Keratinocyte (primary cell): Measurements from ENCODE around the gene LEFTY2. TPM values are rescaled to one million over a fixed set of nuclear protein-coding genes. Genes with fewer than 3 reads are reported as not detected.

Experiments used
- DNase-seq: peaks from one replicate; pipeline ENCODE4 v3.0.0-alpha.2; 2011; ENCODE audit warnings: low read depth, missing footprints, low spot score
- FAIRE-seq: peaks from 2 replicates; lab custom pipeline; 2011; peaks lifted over from hg19 to GRCh38; lab: Jason Lieb, UNC
- H2AFZ ChIP-seq: 2 replicates; pipeline ENCODE4 v1.6.0; 2012; ENCODE audit warnings: low read length, control low read depth, inconsistent platforms; ENCODE audit not compliant: control insufficient read depth
- H3K27ac ChIP-seq: 2 replicates; pipeline ENCODE4 v1.5.1; 2011; ENCODE audit warnings: low read length; ENCODE audit not compliant: control insufficient read depth, insufficient read depth
- H3K27me3 ChIP-seq: 3 replicates; pipeline ENCODE4 v1.6.0; 2011; ENCODE audit warnings: low read length; ENCODE audit not compliant: control insufficient read depth, insufficient read depth; ENCODE audit errors: extremely low read depth
- H3K36me3 ChIP-seq, 2 experiments: 2 replicates in 1 of 2; 3 replicates in 1 of 2; pipeline ENCODE4 v1.5.1; 2011; ENCODE audit warnings: low read length in 2 of 2, mild to moderate bottlenecking in 1 of 2; ENCODE audit not compliant: control insufficient read depth in 2 of 2, insufficient read depth in 2 of 2; ENCODE audit errors: extremely low read depth in 1 of 2
- H3K4me1 ChIP-seq: 3 replicates; pipeline ENCODE4 v1.5.1; 2011; ENCODE audit warnings: low read length; ENCODE audit not compliant: control insufficient read depth, insufficient read depth; ENCODE audit errors: extremely low read depth
- H3K4me2 ChIP-seq: 3 replicates; pipeline ENCODE4 v1.6.0; 2011; ENCODE audit warnings: low read depth, low read length; ENCODE audit not compliant: control insufficient read depth, insufficient read depth; ENCODE audit errors: extremely low read depth
- H3K4me3 ChIP-seq, 3 experiments: fragments of 200-600 bp in 1 of 3; sonication (generic) in 1 of 3; 2 replicates in 2 of 3; 3 replicates in 1 of 3; pipeline ENCODE4 v1.5.1; 2011 to 2016; ENCODE audit warnings: low read length in 3 of 3, mild to moderate bottlenecking in 3 of 3, control low read depth in 2 of 3, inconsistent platforms in 1 of 3, low read depth in 1 of 3, mixed read lengths in 1 of 3, mixed run types in 1 of 3, moderate library complexity in 1 of 3; ENCODE audit not compliant: control insufficient read depth in 2 of 3, insufficient read depth in 2 of 3; ENCODE audit errors: extremely low read depth in 1 of 3
- H3K79me2 ChIP-seq: 2 replicates; pipeline ENCODE4 v1.6.0; 2012; ENCODE audit warnings: low read length; ENCODE audit not compliant: control insufficient read depth, insufficient read depth
- H3K9ac ChIP-seq: 3 replicates; pipeline ENCODE4 v1.6.0; 2011; ENCODE audit warnings: low read length; ENCODE audit not compliant: control insufficient read depth, insufficient read depth; ENCODE audit errors: extremely low read depth
- H3K9me1 ChIP-seq: 3 replicates; pipeline ENCODE4 v1.6.0; 2011; ENCODE audit warnings: low read length; ENCODE audit not compliant: control insufficient read depth, insufficient read depth; ENCODE audit errors: extremely low read depth
- H3K9me3 ChIP-seq: 2 replicates; pipeline ENCODE4 v1.5.1; 2012; ENCODE audit warnings: low read depth, low read length; ENCODE audit not compliant: control insufficient read depth
- H4K20me1 ChIP-seq: 3 replicates; pipeline ENCODE4 v1.6.0; 2011; ENCODE audit warnings: low read length; ENCODE audit not compliant: control insufficient read depth, insufficient read depth; ENCODE audit errors: extremely low read depth
- CTCF ChIP-seq, 3 experiments: IDR thresholded peaks in 1 of 3; conservative IDR thresholded peaks in 1 of 3; optimal IDR thresholded peaks in 1 of 3; 2 replicates in 2 of 3; 3 replicates in 1 of 3; pipeline versions ENCODE3 to v1.5.1; 2011; ENCODE audit warnings: low read length in 3 of 3, mild to moderate bottlenecking in 3 of 3, moderate library complexity in 2 of 3, control low read depth in 1 of 3, inconsistent platforms in 1 of 3; ENCODE audit not compliant: insufficient read depth in 2 of 3; ENCODE audit errors: extremely low read depth in 1 of 3
- EZH2 ChIP-seq: IDR thresholded peaks from one replicate; pipeline ENCODE4 v1.6.1; 2012; ENCODE audit warnings: inconsistent platforms, mild to moderate bottlenecking, low read length, moderate library complexity
- dilution Hi-C: fragments of 300-500 bp; cut with MboI; formaldehyde crosslinking; loops from one replicate; pipeline ENCODE4 v1.7.0; 2020; ENCODE audit warnings: low sequenced_read_pairs; ENCODE audit not compliant: extremely low pct_ligation_motif_present
- polyA plus RNA-seq, 5 experiments: library from polyadenylated mRNA; depleted of rRNA in 3 of 5; stranded (reverse) in 3 of 5; stranded (forward) in 1 of 5; unstranded in 1 of 5; fragments of >200 nt; gene quantifications; 1 replicate in 1 of 5; 2 replicates in 3 of 5; 3 replicates in 1 of 5; pipeline versions ENCODE4 v1.2.1 to v1.2.3, GENCODE V29; 2011 to 2012; ENCODE audit warnings: missing spikeins in 2 of 5, low read depth in 1 of 5, low replicate concordance in 1 of 5

LEFTY2 gene
- polyA plus RNA-seq, 1 donor (not counting 4 experiments of a cell fraction or from before 2014, with no cell fraction given), result not detected

GRCh38 chr1:225896494-225896893 lies 44.5 kb downstream of the LEFTY2 start:
- no peaks in the 10 kb centered on the region for H3K9me1 ChIP-seq
- H3K27me3 ChIP-seq, result no peaks in the 10 kb centered on the region
- no peak for FAIRE-seq
- TF ChIP-seq EZH2 (no peak), CTCF (optimal IDR thresholded peaks at IDR 0.05 in 1 of 3, IDR thresholded peaks at IDR 0.05 in 1 of 3, conservative IDR thresholded peaks at IDR 0.05 in 1 of 3; ENCODE audit: extremely low read depth in 1 of 3, insufficient read depth in 2 of 3, low read length in 3 of 3) (no peak)
- no peak overlapping the region for H3K9ac ChIP-seq
- H3K79me2 ChIP-seq, result no peaks in the 10 kb centered on the region
- no peaks in the 10 kb centered on the region for H4K20me1 ChIP-seq
- H3K4me3 ChIP-seq, result no peak overlapping the region
- no peak overlapping the region for H3K4me2 ChIP-seq
- H3K36me3 ChIP-seq, result no peaks in the 10 kb centered on the region
- dilution Hi-C loops, result no loop called here
- no peak overlapping the region for H2AFZ ChIP-seq
- H3K4me1 ChIP-seq, result peaks cover 10% of the 10 kb centered on the region
- DNase-seq, result no peak
- H3K27ac ChIP-seq, result no peak overlapping the region
- no peaks in the 10 kb centered on the region for H3K9me3 ChIP-seq

GRCh38 chr1:225892307-225892706 lies 48.7 kb downstream of the LEFTY2 start:
- no peak for FAIRE-seq
- TF ChIP-seq EZH2 (no peak), CTCF (optimal IDR thresholded peaks at IDR 0.05 in 1 of 3, IDR thresholded peaks at IDR 0.05 in 1 of 3, conservative IDR thresholded peaks at IDR 0.05 in 1 of 3; ENCODE audit: extremely low read depth in 1 of 3, insufficient read depth in 2 of 3, low read length in 3 of 3) (no peak)
- dilution Hi-C loops, result no loop called here
- no peaks in the 10 kb centered on the region for H3K79me2 ChIP-seq
- no peak overlapping the region for H3K27ac ChIP-seq
- DNase-seq, result no peak
- H3K4me3 ChIP-seq, result no peak overlapping the region
- H3K27me3 ChIP-seq, result no peaks in the 10 kb centered on the region
- H3K9me1 ChIP-seq, result no peaks in the 10 kb centered on the region
- H4K20me1 ChIP-seq, result no peaks in the 10 kb centered on the region
- peaks cover 10% of the 10 kb centered on the region for H3K4me1 ChIP-seq
- no peak overlapping the region for H2AFZ ChIP-seq
- H3K9ac ChIP-seq, result no peak overlapping the region
- no peaks in the 10 kb centered on the region for H3K9me3 ChIP-seq
- H3K36me3 ChIP-seq, result no peaks in the 10 kb centered on the region
- H3K4me2 ChIP-seq, result no peak overlapping the region
